HG03097 (cell line): ENCODE data around the gene KRTAP5-7.
"Not testable (repeated sequence)": the region's sequence is repeated elsewhere in the genome, so short reads cannot be mapped to it uniquely, and the experiment has no call there.

ENCODE experiments used
- ATAC-seq: cut with Tn5 transposase; IDR thresholded peaks from one replicate; pipeline ENCODE4 v1.9.1; 2021; ENCODE audit not compliant: unreplicated experiment, low FRiP score

Gene KRTAP5-7

GRCh38 chr11:71530602-71531001, 3.5 kb downstream of the KRTAP5-7 start:
- no peak for ATAC-seq

GRCh38 chr11:71532036-71532610, 5.1 kb downstream of the KRTAP5-7 start:
- no peak for ATAC-seq

GRCh38 chr11:71534711-71535608, 7.9 kb downstream of the KRTAP5-7 start:
- not testable (repeated sequence) for ATAC-seq

- ATAC-seq = no peak
These were observed 8.8 kb downstream of the KRTAP5-7 start for GRCh38 chr11:71535825-71536224.

GRCh38 chr11:71537537-71537936, 10.5 kb downstream of the KRTAP5-7 start:
- no peak for ATAC-seq

- ATAC-seq = not testable (repeated sequence)
These were observed 11.1 kb downstream of the KRTAP5-7 start, which contains the start of gene KRTAP5-8 for GRCh38 chr11:71537977-71538665. TSS of gene KRTAP5-8 (plus strand) at chr11:71538025. CDS start at chr11:71538056, 31 bp downstream.

- ATAC-seq = no peak
These were observed 11.6 kb downstream of the KRTAP5-7 start for GRCh38 chr11:71538666-71538990.

GRCh38 chr11:71539017-71539416, 11.9 kb downstream of the KRTAP5-7 start:
- no peak for ATAC-seq

- ATAC-seq = not testable (repeated sequence)
These were observed 12.9 kb downstream of the KRTAP5-7 start for GRCh38 chr11:71539971-71540370.

- ATAC-seq = not testable (repeated sequence)
These were observed 13.6 kb downstream of the KRTAP5-7 start for GRCh38 chr11:71540521-71541304.

- no peak for ATAC-seq
These were observed 15.3 kb downstream of the KRTAP5-7 start for GRCh38 chr11:71542382-71542781.

- ATAC-seq = no peak
These were observed 16.1 kb downstream of the KRTAP5-7 start for GRCh38 chr11:71542879-71543777.

GRCh38 chr11:71543866-71544265, 16.8 kb downstream of the KRTAP5-7 start:
- ATAC-seq = no peak

GRCh38 chr11:71544525-71545214, 17.6 kb downstream of the KRTAP5-7 start:
- ATAC-seq = no peak

GRCh38 chr11:71545405-71545966, 18.4 kb downstream of the KRTAP5-7 start:
- ATAC-seq = no peak

- no peak for ATAC-seq
These were observed 21.1 kb downstream of the KRTAP5-7 start, which contains the start of gene KRTAP5-9 for GRCh38 chr11:71548120-71548519. TSS of gene KRTAP5-9 (plus strand) at chr11:71548420. CDS start at chr11:71548658, 238 bp downstream.

- no peak for ATAC-seq
These were observed 21.7 kb downstream of the KRTAP5-7 start for GRCh38 chr11:71548716-71549151.

GRCh38 chr11:71551711-71552110, 24.6 kb downstream of the KRTAP5-7 start:
- no peak for ATAC-seq
